WTC11 (cell line): ENCODE data around the gene CEP85. TPM values are rescaled to one million over a fixed set of nuclear protein-coding genes. Genes with fewer than 3 reads are reported as not detected.

Experiments
- ATAC-seq: fragments of 200-7000 bp; cut with Tn5 transposase; 2 replicates; pipeline ENCODE4 v1.10.0; 2021; ENCODE audit warnings: mild to moderate bottlenecking, moderate library complexity
- CTCF ChIA-PET: fragments of 300-600 bp; sonication (Branson Sonifier 250); formaldehyde crosslinking; loops from one replicate; lab custom pipeline; 2021; ENCODE audit warnings: antibody characterized with exemption; lab: Charles Lee
- POLR2A ChIA-PET: fragments of 350-600 bp; sonication (Branson Sonifier 250); formaldehyde crosslinking; loops from one replicate; lab custom pipeline; 2021; ENCODE audit warnings: antibody characterized with exemption; lab: Charles Lee
- DNase-seq: peaks from one replicate; pipeline ENCODE4 v3.0.0; 2021; ENCODE audit warnings: low spot score
- H3K27ac Mint-ChIP-seq: 2 replicates; pipeline ENCODE4 v1.8.0; 2021; ENCODE audit warnings: mixed read lengths
- H3K27me3 Mint-ChIP-seq: 2 replicates; pipeline ENCODE4 v1.8.0; 2021; ENCODE audit warnings: low read depth, mild to moderate bottlenecking, moderate library complexity, mixed read lengths
- H3K36me3 Mint-ChIP-seq: 2 replicates; pipeline ENCODE4 v1.8.0; 2021; ENCODE audit warnings: mixed read lengths
- H3K4me1 Mint-ChIP-seq: 2 replicates; pipeline ENCODE4 v1.8.0; 2022; ENCODE audit warnings: mixed read lengths
- H3K4me3 Mint-ChIP-seq: 2 replicates; pipeline ENCODE4 v1.8.0; 2021; ENCODE audit warnings: mild to moderate bottlenecking, moderate library complexity, mixed read lengths
- H3K9me3 Mint-ChIP-seq: 2 replicates; pipeline ENCODE4 v1.8.0; 2021; ENCODE audit warnings: mixed read lengths
- ARID4B ChIP-seq: sonication (generic); formaldehyde crosslinking; IDR thresholded peaks from 2 replicates; pipeline ENCODE4 v1.8.0; 2023; ENCODE audit warnings: missing genetic modification reagents, mild to moderate bottlenecking, borderline replicate concordance
- ATF6 ChIP-seq: sonication (generic); formaldehyde crosslinking; IDR thresholded peaks from 2 replicates; pipeline ENCODE4 v1.8.1; 2023; ENCODE audit warnings: mild to moderate bottlenecking, missing genetic modification reagents
- CTCF ChIP-seq: fragments of 200-600 bp; IDR thresholded peaks from 2 replicates; pipeline ENCODE4 v1.8.0; 2022; ENCODE audit warnings: antibody characterized with exemption
- EMX1 ChIP-seq: fragments of 250-450 bp; sonication (Bioruptor Pico); IDR thresholded peaks from 2 replicates; pipeline ENCODE4 v1.8.0; 2021; ENCODE audit warnings: mild to moderate bottlenecking
- ERG ChIP-seq: fragments of 250-450 bp; sonication (Bioruptor Pico); IDR thresholded peaks from 2 replicates; pipeline ENCODE4 v1.8.0; 2021; ENCODE audit warnings: mild to moderate bottlenecking
- HMGA2 ChIP-seq: fragments of 250-450 bp; sonication (Bioruptor Pico); IDR thresholded peaks from 2 replicates; pipeline ENCODE4 v1.4.0; 2021; ENCODE audit warnings: mild to moderate bottlenecking, moderate library complexity
- IRF1 ChIP-seq: sonication (generic); formaldehyde crosslinking; IDR thresholded peaks from 2 replicates; pipeline ENCODE4 v1.8.0; 2023; ENCODE audit warnings: missing genetic modification reagents
- IRF2 ChIP-seq: sonication (generic); formaldehyde crosslinking; IDR thresholded peaks from 2 replicates; pipeline ENCODE4 v1.8.0; 2022; ENCODE audit warnings: low read depth, missing genetic modification reagents, borderline replicate concordance
- KAT7 ChIP-seq: sonication (generic); formaldehyde crosslinking; IDR thresholded peaks from 2 replicates; pipeline ENCODE4 v1.8.1; 2023; ENCODE audit warnings: missing genetic modification reagents, mild to moderate bottlenecking, borderline replicate concordance
- NFYB ChIP-seq: sonication (generic); formaldehyde crosslinking; conservative IDR thresholded peaks from 2 replicates; pipeline ENCODE4 v1.8.0; 2022; ENCODE audit warnings: low read depth, missing genetic modification reagents
- USF2 ChIP-seq: sonication (generic); formaldehyde crosslinking; IDR thresholded peaks from 2 replicates; pipeline ENCODE4 v1.8.1; 2023; ENCODE audit warnings: mild to moderate bottlenecking, missing genetic modification reagents, moderate library complexity
- ZNF138 ChIP-seq: sonication (generic); formaldehyde crosslinking; conservative IDR thresholded peaks from 2 replicates; pipeline ENCODE4 v1.8.1; 2022; ENCODE audit warnings: mild to moderate bottlenecking, moderate library complexity, missing genetic modification reagents
- ZNF281 ChIP-seq: sonication (generic); formaldehyde crosslinking; IDR thresholded peaks from 2 replicates; pipeline ENCODE4 v1.8.0; 2023; ENCODE audit warnings: mild to moderate bottlenecking, missing genetic modification reagents
- ZNF425 ChIP-seq: fragments of 250-450 bp; sonication (Bioruptor Pico); conservative IDR thresholded peaks from 2 replicates; pipeline ENCODE4 v1.9.0; 2021; ENCODE audit warnings: mild to moderate bottlenecking
- ZNF532 ChIP-seq: fragments of 250-450 bp; sonication (Bioruptor Pico); IDR thresholded peaks from 2 replicates; pipeline ENCODE4 v1.9.0; 2021; ENCODE audit warnings: mild to moderate bottlenecking, borderline replicate concordance
- total RNA-seq: library from RNA; stranded (reverse); gene quantifications from 3 replicates; pipeline ENCODE4 v1.2.3, GENCODE V29; 2021

Gene CEP85
- total RNA-seq, 1 experiment from 2014 or later = 40.8 TPM

- Mint-ChIP-seq H3K27me3 (no peaks in the 10 kb centered on the region), H3K36me3 (no peaks in the 10 kb centered on the region), H3K4me1 (peaks cover 22% of the 10 kb centered on the region), H3K9me3 (no peaks in the 10 kb centered on the region), H3K27ac (no peak overlapping the region), H3K4me3 (no peak overlapping the region)
- POLR2A ChIA-PET = no interaction called here
- CTCF ChIA-PET = interaction anchor here (1.5 kb wide), 1 partner anchor 17 kb away, joined by 10 read pairs; no protein-coding TSS in a partner anchor
- ATAC-seq (no peak), DNase-seq (no peak)
- TF ChIP-seq IRF2 (CRISPR knock-in tag) (no peak), ARID4B (CRISPR knock-in tag) (no peak), CTCF (no peak), ATF6 (no peak), ZNF532 (CRISPR knock-in tag) (no peak), ERG (no peak), ZNF138 (CRISPR knock-in tag) (no peak), NFYB (CRISPR knock-in tag) (no peak), USF2 (CRISPR knock-in tag) (no peak), KAT7 (no peak), IRF1 (no peak), HMGA2 (CRISPR knock-in tag) (no peak), EMX1 (no peak), ZNF425 (CRISPR knock-in tag) (no peak), ZNF281 (no peak)
Observed at GRCh38 chr1:26302733-26303405, 68.9 kb downstream of the CEP85 start.
